ENCODE measurements around the gene F12. TPM values are rescaled to one million over a fixed set of nuclear protein-coding genes. Genes with fewer than 3 reads are reported as not detected.

The F12 gene
- total and polyA plus RNA-seq, 2 of the 8 experiments (the other 6 are each of a cell fraction or from before 2014, with no cell fraction given) = 6.5 to 7.8 TPM

- no peak for TF ChIP-seq EP300 (IDR thresholded peaks at IDR 0.05; ENCODE audit: borderline replicate concordance in 1 of 2, low read depth in 2 of 2, low read length in 2 of 2)
- TF ChIP-seq JUN (IDR thresholded peaks at IDR 0.05; ENCODE audit: low read depth, low read length) = no peak
- no peak for TF ChIP-seq RXRA (IDR thresholded peaks at IDR 0.05; ENCODE audit: insufficient read depth, low read depth, low read length)
Measured at GRCh38 chr5:177355162-177355867, 54.0 kb downstream of the F12 start (continued).
